ENCODE measurements around the gene UBAP2.

DNA sequence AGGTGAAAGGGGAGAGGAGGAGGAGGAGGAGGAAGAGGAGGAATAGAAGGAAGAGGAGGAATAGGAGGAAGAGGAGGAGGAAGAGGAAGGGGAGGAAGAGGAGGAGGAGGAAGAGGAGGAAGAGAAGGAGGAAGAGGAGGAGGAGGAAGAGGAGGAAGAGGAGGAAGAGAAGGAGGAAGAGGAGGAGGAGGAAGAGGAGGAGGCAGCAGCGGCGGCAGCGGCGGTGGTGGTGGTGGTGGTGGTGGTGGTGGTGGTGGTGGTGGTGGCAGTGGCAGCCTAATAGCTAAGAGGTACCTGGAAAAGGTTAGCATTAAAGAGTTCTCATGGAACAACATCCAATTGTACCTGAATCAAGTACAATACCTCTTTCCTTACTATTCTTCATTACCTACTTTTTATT, 32.5 kb downstream of the UBAP2 start:
- TF ChIP-seq, protein P1, sequence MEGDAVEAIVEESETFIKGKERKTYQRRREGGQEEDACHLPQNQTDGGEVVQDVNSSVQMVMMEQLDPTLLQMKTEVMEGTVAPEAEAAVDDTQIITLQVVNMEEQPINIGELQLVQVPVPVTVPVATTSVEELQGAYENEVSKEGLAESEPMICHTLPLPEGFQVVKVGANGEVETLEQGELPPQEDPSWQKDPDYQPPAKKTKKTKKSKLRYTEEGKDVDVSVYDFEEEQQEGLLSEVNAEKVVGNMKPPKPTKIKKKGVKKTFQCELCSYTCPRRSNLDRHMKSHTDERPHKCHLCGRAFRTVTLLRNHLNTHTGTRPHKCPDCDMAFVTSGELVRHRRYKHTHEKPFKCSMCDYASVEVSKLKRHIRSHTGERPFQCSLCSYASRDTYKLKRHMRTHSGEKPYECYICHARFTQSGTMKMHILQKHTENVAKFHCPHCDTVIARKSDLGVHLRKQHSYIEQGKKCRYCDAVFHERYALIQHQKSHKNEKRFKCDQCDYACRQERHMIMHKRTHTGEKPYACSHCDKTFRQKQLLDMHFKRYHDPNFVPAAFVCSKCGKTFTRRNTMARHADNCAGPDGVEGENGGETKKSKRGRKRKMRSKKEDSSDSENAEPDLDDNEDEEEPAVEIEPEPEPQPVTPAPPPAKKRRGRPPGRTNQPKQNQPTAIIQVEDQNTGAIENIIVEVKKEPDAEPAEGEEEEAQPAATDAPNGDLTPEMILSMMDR (IDR thresholded peaks at IDR 0.05): no peak
- TF ChIP-seq POLR2A (IDR thresholded peaks at IDR 0.05): no peak

Data from breast epithelium (tissue), 3 donors.